Measurements from ENCODE around the gene PGA3. TPM values are rescaled to one million over a fixed set of nuclear protein-coding genes. Genes with fewer than 3 reads are reported as not detected.
"Not testable (repeated sequence)": the region's sequence is repeated elsewhere in the genome, so short reads cannot be mapped to it uniquely, and the experiment has no call there.

The PGA3 gene
- total RNA-seq, 1 experiment from 2014 or later, result not detected

DNA sequence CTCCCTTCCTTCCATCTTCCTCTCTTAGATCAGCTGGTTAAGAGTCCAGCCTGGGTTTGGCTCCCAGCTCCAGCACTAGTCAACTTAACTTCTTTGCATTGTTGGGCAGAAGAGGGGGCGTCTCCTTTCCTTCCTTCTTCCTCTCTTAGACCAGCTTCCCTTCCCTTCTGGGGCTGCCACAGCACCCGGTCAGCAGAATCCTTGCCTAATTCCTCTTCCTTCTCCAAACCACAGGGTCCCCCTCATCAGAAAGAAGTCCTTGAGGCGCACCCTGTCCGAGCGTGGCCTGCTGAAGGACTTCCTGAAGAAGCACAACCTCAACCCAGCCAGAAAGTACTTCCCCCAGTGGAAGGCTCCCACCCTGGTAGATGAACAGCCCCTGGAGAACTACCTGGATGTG, 558 bp downstream of the PGA3 start:
- H3K27me3 ChIP-seq (ENCODE audit: low read length); H4K20me1 ChIP-seq (ENCODE audit: insufficient read depth, low read depth, low read length); H2AFZ ChIP-seq (ENCODE audit: low read length); H3K4me1 ChIP-seq (ENCODE audit: low read length); H3K9me3 ChIP-seq (ENCODE audit: low read length); H3K4me3 ChIP-seq (ENCODE audit: low read length); H3K79me2 ChIP-seq (ENCODE audit: low read length); DNase-seq; H3K36me3 ChIP-seq (ENCODE audit: insufficient read depth, low read length); H3K27ac ChIP-seq (ENCODE audit: low read length); H3K4me2 ChIP-seq (ENCODE audit: low read depth, low read length, poor library complexity, severe bottlenecking); H3K9me2 ChIP-seq (replicated peaks; ENCODE audit: insufficient read depth, low read length); H3K9ac ChIP-seq (ENCODE audit: low read length): not testable (repeated sequence)

DNA sequence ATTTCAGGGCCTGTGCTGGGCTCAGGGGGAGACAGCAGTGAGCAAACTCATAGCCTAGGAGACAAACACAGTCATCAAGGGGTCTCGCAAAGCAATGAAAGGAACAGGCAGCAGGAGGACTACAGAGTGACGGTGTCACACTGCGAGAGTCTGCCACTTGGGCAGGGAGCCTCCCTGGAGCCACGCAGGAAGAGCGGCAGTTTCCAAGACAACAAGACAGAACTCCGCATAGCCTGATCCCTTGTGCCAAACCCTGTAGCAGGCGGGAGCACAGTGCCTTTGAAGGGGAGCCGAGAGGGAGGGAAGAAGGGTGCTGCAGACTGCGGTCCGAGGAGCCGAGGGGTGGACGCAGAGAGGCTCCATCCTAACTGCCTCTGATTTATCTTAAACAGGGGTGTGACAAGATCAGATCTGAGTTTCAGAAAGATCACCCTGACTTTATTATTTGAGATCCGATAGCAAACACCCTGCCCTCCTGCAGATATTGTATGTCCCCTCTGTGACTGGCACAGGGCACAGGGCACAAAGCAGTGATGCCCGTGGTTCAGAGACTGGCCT, 1.3 kb downstream of the PGA3 start:
- H3K36me3 ChIP-seq (ENCODE audit: insufficient read depth, low read length); H3K79me2 ChIP-seq (ENCODE audit: low read length); DNase-seq; H3K9me2 ChIP-seq (replicated peaks; ENCODE audit: insufficient read depth, low read length); H3K9me3 ChIP-seq (ENCODE audit: low read length); H2AFZ ChIP-seq (ENCODE audit: low read length); H3K27me3 ChIP-seq (ENCODE audit: low read length); H3K4me2 ChIP-seq (ENCODE audit: low read depth, low read length, poor library complexity, severe bottlenecking); H3K4me3 ChIP-seq (ENCODE audit: low read length); H3K4me1 ChIP-seq (ENCODE audit: low read length); H4K20me1 ChIP-seq (ENCODE audit: insufficient read depth, low read depth, low read length); H3K9ac ChIP-seq (ENCODE audit: low read length); H3K27ac ChIP-seq (ENCODE audit: low read length): not testable (repeated sequence)

DNA sequence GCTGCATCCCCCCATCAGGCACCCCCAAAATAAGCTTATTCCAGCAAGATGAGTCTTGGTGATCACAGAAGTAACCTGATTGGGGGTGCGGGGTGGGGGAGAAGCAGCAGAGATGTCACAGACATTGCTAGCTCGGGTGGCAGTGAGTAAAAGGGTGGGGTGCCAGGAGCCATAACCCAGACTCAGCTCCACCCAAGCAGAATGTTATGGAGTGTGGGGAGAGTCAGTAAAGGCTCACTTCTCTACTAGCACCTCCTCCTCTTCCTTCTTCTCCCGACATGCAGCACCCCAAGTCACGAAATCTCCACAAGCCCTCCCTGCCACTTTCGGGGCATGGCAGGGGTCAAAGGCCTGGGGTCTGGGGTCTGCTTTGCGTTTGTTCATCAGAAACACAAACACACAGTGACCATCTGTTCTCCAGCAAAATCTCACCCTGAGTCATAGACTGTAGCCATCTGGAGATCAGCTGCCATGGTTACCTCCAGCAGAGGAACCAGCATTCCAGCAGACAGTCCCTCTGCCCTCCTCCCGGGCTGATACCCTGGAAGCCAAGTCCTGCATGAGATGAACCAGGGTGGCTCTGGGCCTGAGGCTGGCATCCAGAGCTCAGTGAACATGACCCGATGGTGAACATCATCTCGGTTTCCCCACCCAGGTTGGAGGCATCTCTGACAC, 4.5 kb downstream of the PGA3 start:
- H3K27me3 ChIP-seq (ENCODE audit: low read length); H4K20me1 ChIP-seq (ENCODE audit: insufficient read depth, low read depth, low read length); H3K36me3 ChIP-seq (ENCODE audit: insufficient read depth, low read length); H3K27ac ChIP-seq (ENCODE audit: low read length); H3K9me3 ChIP-seq (ENCODE audit: low read length); H3K79me2 ChIP-seq (ENCODE audit: low read length); H3K4me2 ChIP-seq (ENCODE audit: low read depth, low read length, poor library complexity, severe bottlenecking); H3K9me2 ChIP-seq (replicated peaks; ENCODE audit: insufficient read depth, low read length); H3K4me3 ChIP-seq (ENCODE audit: low read length); H2AFZ ChIP-seq (ENCODE audit: low read length); DNase-seq; H3K9ac ChIP-seq (ENCODE audit: low read length); H3K4me1 ChIP-seq (ENCODE audit: low read length): not testable (repeated sequence)

DNA sequence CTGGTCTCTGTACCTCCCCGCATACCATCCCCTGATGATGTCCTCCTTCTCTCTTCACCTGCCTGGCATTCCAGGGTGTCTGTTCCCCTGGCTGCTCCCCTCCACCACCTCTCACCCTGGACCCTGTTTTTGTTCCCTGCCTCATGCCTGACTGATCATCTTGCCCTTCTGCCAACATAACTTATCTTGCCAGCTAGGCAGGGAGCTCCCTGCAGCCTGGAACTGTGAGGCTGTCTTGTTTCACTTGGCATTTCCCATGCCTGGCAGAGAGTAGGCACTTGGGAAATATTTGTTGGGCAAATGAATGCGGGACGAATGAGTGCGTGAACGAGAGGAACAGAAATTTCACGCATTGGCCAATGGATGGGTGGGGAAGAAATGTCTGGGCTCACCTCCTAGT, 7.3 kb downstream of the PGA3 start:
- H3K9ac ChIP-seq (ENCODE audit: low read length); H3K9me3 ChIP-seq (ENCODE audit: low read length); H3K4me2 ChIP-seq (ENCODE audit: low read depth, low read length, poor library complexity, severe bottlenecking); DNase-seq; H3K79me2 ChIP-seq (ENCODE audit: low read length); H3K36me3 ChIP-seq (ENCODE audit: insufficient read depth, low read length); H3K9me2 ChIP-seq (replicated peaks; ENCODE audit: insufficient read depth, low read length); H3K4me1 ChIP-seq (ENCODE audit: low read length); H3K4me3 ChIP-seq (ENCODE audit: low read length); H4K20me1 ChIP-seq (ENCODE audit: insufficient read depth, low read depth, low read length); H2AFZ ChIP-seq (ENCODE audit: low read length); H3K27ac ChIP-seq (ENCODE audit: low read length); H3K27me3 ChIP-seq (ENCODE audit: low read length): not testable (repeated sequence)

DNA sequence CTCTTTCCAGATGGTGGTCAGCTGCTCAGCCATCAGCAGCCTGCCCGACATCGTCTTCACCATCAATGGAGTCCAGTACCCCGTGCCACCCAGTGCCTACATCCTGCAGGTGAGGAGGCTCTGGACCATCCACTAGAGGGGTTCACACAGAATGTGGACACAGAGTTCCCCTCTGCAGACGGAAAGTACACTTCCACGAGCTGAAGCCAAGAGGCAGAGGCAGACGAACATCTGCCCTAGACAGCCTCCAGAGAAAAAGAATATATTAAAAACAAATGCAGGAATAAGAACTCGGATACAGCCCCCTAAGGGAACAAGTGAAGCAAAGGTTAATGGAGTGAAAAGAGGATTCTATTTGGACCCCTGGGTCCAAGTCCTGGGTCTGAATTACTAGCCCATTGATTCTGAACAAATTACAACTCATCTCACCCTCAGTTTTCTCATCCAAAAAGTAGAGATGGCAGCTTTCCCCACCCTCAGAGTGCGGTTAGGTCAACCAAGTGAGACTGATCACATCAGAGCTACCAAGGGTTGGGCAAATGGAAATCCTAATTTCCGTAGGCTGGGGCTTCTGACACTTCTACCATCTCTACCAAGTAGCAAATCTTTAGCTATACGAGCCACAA, 8.1 kb downstream of the PGA3 start:
- H3K27ac ChIP-seq (ENCODE audit: low read length); H2AFZ ChIP-seq (ENCODE audit: low read length); H3K9ac ChIP-seq (ENCODE audit: low read length); DNase-seq; H3K9me3 ChIP-seq (ENCODE audit: low read length); H3K9me2 ChIP-seq (replicated peaks; ENCODE audit: insufficient read depth, low read length); H3K4me2 ChIP-seq (ENCODE audit: low read depth, low read length, poor library complexity, severe bottlenecking); H3K79me2 ChIP-seq (ENCODE audit: low read length); H3K36me3 ChIP-seq (ENCODE audit: insufficient read depth, low read length); H3K4me3 ChIP-seq (ENCODE audit: low read length); H4K20me1 ChIP-seq (ENCODE audit: insufficient read depth, low read depth, low read length); H3K27me3 ChIP-seq (ENCODE audit: low read length); H3K4me1 ChIP-seq (ENCODE audit: low read length): not testable (repeated sequence)

DNA sequence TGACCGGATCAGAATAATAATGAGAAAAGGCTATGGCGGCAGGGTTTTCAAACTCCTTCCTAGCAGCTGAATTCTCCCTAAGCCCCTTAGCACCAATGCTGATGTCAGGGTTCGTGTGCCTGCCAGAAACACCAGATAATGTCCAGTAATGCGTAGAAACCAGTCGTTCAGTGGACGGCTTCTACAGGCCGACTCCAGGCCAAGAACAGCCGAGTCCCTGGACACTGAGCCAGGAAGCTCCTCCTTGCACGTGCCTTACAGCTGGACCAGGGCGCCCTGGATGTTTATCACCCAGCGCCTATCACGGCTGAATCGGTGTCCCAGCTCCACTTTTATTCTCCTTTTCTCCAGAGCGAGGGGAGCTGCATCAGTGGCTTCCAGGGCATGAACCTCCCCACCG, 8.9 kb downstream of the PGA3 start:
- H3K9me3 ChIP-seq (ENCODE audit: low read length); H3K4me2 ChIP-seq (ENCODE audit: low read depth, low read length, poor library complexity, severe bottlenecking); H3K36me3 ChIP-seq (ENCODE audit: insufficient read depth, low read length); H2AFZ ChIP-seq (ENCODE audit: low read length); H3K27ac ChIP-seq (ENCODE audit: low read length); H3K9ac ChIP-seq (ENCODE audit: low read length); H3K9me2 ChIP-seq (replicated peaks; ENCODE audit: insufficient read depth, low read length); H3K79me2 ChIP-seq (ENCODE audit: low read length); DNase-seq; H3K4me1 ChIP-seq (ENCODE audit: low read length); H3K27me3 ChIP-seq (ENCODE audit: low read length); H3K4me3 ChIP-seq (ENCODE audit: low read length); H4K20me1 ChIP-seq (ENCODE audit: insufficient read depth, low read depth, low read length): not testable (repeated sequence)

DNA sequence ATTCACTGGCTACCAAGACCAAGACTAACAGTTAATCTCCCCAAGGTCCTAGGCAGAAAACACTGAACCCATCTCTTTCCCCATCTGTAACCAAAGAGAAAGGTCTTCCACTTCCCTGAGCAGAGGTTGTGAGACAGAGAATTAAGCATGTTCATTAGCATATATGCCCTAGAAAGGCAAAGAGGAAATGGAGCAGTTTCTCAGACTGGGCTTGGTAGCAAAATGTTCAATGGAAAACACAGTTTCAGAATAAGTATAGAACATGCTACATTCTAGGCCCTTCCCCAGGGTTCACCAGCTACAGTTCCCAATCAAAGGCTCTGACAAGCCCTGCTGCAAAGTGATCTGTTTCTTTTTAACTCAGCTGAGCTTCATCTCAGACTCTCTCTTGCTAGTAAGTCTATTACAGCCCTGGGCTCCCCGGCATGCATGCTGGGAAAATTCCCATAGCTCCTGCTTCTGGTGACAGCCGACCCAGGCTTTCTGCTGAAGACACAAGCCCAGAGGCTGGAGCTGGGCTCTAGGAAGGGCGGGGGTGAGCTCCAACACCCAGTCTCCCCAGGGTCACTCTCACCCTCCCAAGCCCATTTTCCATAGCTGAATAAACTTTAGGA, 10.5 kb downstream of the PGA3 start:
- not testable (repeated sequence) for H3K4me3 ChIP-seq (ENCODE audit: low read length); H4K20me1 ChIP-seq (ENCODE audit: insufficient read depth, low read depth, low read length); H3K4me1 ChIP-seq (ENCODE audit: low read length); H3K4me2 ChIP-seq (ENCODE audit: low read depth, low read length, poor library complexity, severe bottlenecking); H3K79me2 ChIP-seq (ENCODE audit: low read length); H3K36me3 ChIP-seq (ENCODE audit: insufficient read depth, low read length); H3K9ac ChIP-seq (ENCODE audit: low read length); H3K9me2 ChIP-seq (replicated peaks; ENCODE audit: insufficient read depth, low read length); H3K27me3 ChIP-seq (ENCODE audit: low read length); H3K9me3 ChIP-seq (ENCODE audit: low read length); DNase-seq; H2AFZ ChIP-seq (ENCODE audit: low read length); H3K27ac ChIP-seq (ENCODE audit: low read length)

DNA sequence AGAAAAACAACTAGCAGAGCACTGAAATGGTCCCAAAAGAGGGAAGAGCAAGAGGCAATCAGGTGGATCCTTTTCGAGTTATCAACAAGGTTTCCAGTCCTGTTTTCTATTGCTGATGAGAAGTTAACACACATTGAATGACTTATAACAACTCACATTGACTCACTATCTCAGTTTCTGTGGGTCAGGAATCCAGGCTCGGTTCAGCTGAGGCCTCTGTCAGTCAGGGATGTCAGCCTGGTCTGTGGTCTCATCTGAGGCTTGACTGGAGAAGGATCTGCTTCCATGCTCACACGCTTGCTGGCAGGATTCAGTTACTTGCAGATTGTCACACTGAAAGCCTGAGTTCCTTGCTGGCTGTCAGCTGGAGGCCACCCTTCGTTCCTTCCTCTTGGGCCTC, 15.0 kb downstream of the PGA3 start:
- not testable (repeated sequence) for H3K4me1 ChIP-seq (ENCODE audit: low read length); H3K4me2 ChIP-seq (ENCODE audit: low read depth, low read length, poor library complexity, severe bottlenecking); H3K9me3 ChIP-seq (ENCODE audit: low read length); H3K4me3 ChIP-seq (ENCODE audit: low read length); H3K9ac ChIP-seq (ENCODE audit: low read length); H3K27ac ChIP-seq (ENCODE audit: low read length); H2AFZ ChIP-seq (ENCODE audit: low read length); H4K20me1 ChIP-seq (ENCODE audit: insufficient read depth, low read depth, low read length); H3K9me2 ChIP-seq (replicated peaks; ENCODE audit: insufficient read depth, low read length); DNase-seq; H3K36me3 ChIP-seq (ENCODE audit: insufficient read depth, low read length); H3K27me3 ChIP-seq (ENCODE audit: low read length); H3K79me2 ChIP-seq (ENCODE audit: low read length)
